Measurements from ENCODE around the gene SAP25. TPM values are rescaled to one million over a fixed set of nuclear protein-coding genes. Genes with fewer than 3 reads are reported as not detected.
A peak's percentile ranks its signal among the peaks of the same experiment; 100 is the strongest.

Gene SAP25
- total and polyA plus RNA-seq, 2 experiments from 2014 or later, result 1.5 to 3.9 TPM

DNA sequence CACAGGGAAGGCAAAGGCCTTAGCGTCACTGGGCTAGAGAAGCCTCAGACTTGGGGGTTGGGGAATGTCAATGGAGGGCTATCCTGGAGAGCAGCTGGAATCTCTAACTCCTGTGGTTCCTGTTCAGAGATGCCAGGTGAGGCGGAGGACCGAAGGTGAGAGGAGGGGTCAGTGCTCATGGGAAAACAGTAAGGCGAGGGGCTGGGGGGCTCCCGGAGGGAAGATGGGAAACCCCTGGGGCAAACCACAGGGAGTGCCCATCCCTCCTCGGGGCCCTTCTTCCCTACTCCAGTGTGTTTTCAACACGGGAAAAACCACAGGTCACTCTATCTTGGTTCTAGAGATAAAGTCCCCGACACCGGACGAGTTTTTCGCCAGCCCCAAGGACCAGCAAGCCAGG, 8.9 kb upstream of the SAP25 start:
- Histone ChIP-seq H3K9me3 (ENCODE audit: low read depth) (no peaks in the 10 kb centered on the region), H3K27ac (peak overlapping the region; percentile 95), H3K27me3 (no peaks in the 10 kb centered on the region), H3K4me1 (ENCODE audit: low read depth) (peaks cover 19% of the 10 kb centered on the region), H3K4me3 (no peak overlapping the region), H3K36me3 (peaks cover 25% of the 10 kb centered on the region)
- TF ChIP-seq, protein P1, sequence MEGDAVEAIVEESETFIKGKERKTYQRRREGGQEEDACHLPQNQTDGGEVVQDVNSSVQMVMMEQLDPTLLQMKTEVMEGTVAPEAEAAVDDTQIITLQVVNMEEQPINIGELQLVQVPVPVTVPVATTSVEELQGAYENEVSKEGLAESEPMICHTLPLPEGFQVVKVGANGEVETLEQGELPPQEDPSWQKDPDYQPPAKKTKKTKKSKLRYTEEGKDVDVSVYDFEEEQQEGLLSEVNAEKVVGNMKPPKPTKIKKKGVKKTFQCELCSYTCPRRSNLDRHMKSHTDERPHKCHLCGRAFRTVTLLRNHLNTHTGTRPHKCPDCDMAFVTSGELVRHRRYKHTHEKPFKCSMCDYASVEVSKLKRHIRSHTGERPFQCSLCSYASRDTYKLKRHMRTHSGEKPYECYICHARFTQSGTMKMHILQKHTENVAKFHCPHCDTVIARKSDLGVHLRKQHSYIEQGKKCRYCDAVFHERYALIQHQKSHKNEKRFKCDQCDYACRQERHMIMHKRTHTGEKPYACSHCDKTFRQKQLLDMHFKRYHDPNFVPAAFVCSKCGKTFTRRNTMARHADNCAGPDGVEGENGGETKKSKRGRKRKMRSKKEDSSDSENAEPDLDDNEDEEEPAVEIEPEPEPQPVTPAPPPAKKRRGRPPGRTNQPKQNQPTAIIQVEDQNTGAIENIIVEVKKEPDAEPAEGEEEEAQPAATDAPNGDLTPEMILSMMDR (IDR thresholded peaks at IDR 0.05; ENCODE audit: low read depth, low read length), result no peak
- no peak for DNase-seq (ENCODE audit: low read depth in 1 of 2, low spot score in 1 of 2)

DNA sequence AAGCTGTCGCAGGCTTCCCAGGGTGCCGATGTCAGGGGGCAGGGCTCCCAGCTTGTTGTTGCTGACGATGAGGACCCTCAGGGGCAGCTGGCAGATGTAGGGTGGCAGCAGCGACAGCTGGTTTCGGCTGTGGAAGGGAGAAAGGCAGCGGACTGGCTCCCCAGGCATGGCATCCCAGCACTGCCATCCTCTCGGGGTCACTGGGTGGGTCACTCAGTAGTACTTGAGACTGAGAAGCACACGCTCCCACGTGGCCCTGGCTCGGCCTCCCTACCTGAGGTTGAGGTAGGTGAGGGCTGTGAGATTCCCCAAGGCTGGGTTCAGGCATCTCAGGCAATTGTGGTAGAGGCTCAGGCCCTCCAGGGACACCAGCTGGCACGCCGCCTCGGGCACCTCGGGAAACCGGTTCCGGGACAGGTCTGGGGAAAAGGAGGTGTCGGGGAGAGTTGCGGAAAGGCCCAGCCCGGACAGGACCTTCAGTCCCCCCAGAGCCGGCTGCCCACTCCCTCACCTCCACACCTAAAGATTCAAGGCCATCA, 8.4 kb upstream of the SAP25 start:
- Histone ChIP-seq H3K27ac (peak overlapping the region; percentile 95), H3K27me3 (no peaks in the 10 kb centered on the region), H3K4me1 (ENCODE audit: low read depth) (peaks cover 19% of the 10 kb centered on the region), H3K36me3 (peaks cover 28% of the 10 kb centered on the region), H3K4me3 (no peak overlapping the region), H3K9me3 (ENCODE audit: low read depth) (no peaks in the 10 kb centered on the region)
- TF ChIP-seq, protein P1 (IDR thresholded peaks at IDR 0.05; ENCODE audit: low read depth, low read length), result no peak
- no peak for DNase-seq (ENCODE audit: low read depth in 1 of 2, low spot score in 1 of 2)

DNA sequence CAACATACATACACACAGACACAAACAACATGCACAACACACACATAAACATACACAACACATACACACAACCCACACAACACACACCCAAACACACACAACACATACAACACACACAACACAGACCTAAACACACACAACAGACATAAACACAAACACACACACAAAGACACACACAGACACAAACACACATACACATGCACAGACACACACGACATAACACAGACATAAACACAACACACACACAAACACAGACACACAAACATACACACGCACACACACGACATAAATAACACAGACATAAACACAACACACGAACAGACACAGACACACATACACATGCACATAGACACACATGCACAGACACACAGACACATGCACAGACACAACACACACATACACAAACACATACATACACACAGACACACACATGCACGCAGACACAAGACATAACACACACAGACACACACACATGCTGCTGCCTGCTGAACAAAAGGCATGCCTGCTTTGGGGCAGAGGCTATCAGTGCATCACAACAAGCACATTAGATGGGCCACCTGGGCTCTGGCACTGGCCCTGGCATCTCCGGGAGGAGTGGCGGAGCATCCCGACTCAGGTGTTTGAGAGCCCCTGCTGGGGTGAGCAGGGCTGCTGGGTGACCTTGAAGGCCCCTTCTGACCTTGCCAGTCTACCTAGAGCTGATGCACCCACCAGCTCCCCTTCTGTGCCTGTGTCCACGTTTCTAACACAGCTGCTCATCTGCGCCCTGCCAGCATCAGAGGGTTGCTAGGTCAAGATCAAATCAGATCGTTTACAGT, 7.0 kb upstream of the SAP25 start:
- TF ChIP-seq, protein P1 (IDR thresholded peaks at IDR 0.05; ENCODE audit: low read depth, low read length), result no peak
- Histone ChIP-seq H3K4me1 (ENCODE audit: low read depth) (peaks cover 19% of the 10 kb centered on the region), H3K27me3 (no peaks in the 10 kb centered on the region), H3K9me3 (ENCODE audit: low read depth) (no peaks in the 10 kb centered on the region), H3K27ac (no peak overlapping the region), H3K36me3 (peaks cover 28% of the 10 kb centered on the region), H3K4me3 (no peak overlapping the region)
- no peak for DNase-seq (ENCODE audit: low read depth in 1 of 2, low spot score in 1 of 2)

DNA sequence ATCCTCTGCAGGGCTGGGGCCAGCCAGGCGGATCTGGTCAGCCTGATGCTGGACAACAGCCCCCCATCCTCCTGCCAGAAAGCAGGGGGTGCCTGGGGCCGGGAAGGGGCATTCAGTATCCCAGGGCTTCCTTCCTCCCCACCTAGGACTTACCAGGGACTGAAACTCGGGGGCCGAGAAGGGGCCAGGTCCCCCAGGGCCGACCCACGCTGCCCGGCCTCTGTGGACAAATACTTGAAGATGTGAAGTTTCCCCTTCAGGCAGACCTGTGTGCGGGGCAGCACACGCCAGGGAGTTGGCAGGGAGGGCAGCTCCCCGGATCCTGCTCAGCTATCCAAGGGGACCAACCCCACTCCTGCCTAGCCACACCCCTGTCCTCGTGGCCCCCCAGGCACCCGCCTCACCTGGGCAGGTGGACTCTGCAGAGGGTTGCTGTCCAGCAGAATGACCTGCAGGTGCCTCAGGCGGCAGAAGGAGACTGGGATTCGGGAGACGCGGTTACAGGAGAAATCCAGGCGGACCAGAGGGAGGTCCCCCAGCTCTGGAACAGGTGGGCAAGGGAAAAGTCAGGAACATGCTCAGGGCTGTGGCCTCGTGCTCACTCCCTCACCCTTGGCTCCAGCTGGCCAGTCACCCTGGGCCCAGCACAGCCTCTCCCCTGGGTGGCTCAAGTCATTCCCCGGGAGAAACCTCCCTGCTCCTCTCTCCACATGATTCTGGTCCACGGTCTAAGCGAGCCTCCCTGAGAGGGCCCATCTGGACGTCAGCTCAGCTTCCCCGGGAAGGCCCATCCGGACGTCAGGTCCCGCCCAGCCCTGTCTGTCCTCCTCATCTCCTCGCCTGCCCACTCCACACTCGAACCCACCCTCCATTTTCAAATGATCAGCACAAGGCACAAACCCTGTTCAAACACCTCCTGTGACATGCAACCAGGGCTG, 4.8 kb upstream of the SAP25 start:
- Histone ChIP-seq H3K9me3 (ENCODE audit: low read depth) (no peaks in the 10 kb centered on the region), H3K27ac (no peak overlapping the region), H3K4me3 (no peak overlapping the region), H3K36me3 (peaks cover 28% of the 10 kb centered on the region), H3K4me1 (ENCODE audit: low read depth) (peaks cover 10% of the 10 kb centered on the region), H3K27me3 (no peaks in the 10 kb centered on the region)
- TF ChIP-seq, protein P1 (IDR thresholded peaks at IDR 0.05; ENCODE audit: low read depth, low read length), result no peak
- DNase-seq (ENCODE audit: low read depth in 1 of 2, low spot score in 1 of 2), result no peak

DNA sequence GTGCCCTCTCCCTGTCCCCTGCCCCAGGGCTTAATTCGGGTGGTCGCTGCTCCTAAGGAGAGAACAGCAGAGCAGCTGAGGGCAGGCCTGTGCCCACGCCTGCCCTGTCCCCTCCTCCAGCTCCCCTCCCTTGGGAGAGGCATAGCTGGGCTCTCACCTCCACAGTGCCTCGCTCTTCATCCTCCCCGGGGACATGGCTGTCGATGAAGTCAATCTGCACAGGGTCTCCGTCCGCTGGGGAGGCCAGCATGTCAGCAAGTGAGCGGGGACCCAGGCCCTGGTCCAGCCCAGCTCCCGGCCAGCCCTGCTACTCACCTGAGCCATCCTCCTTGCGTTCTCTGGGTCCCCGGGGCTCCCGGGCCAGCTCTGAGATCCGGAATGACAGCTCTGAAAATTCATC, 3.8 kb upstream of the SAP25 start:
- no peak overlapping the region for H3K27ac ChIP-seq
- peaks cover 28% of the 10 kb centered on the region for H3K36me3 ChIP-seq
- H3K4me3 ChIP-seq, result no peak overlapping the region
- H3K27me3 ChIP-seq, result no peaks in the 10 kb centered on the region
- H3K9me3 ChIP-seq (ENCODE audit: low read depth), result no peaks in the 10 kb centered on the region
- TF ChIP-seq, protein P1 (IDR thresholded peaks at IDR 0.05; ENCODE audit: low read depth, low read length), result no peak
- peaks cover under 1% of the 10 kb centered on the region for H3K4me1 ChIP-seq (ENCODE audit: low read depth)
- no peak for DNase-seq (ENCODE audit: low read depth in 1 of 2, low spot score in 1 of 2)
